GM23248 (cell line): ENCODE data around the gene ZYG11B. TPM values are rescaled to one million over a fixed set of nuclear protein-coding genes. Genes with fewer than 3 reads are reported as not detected.

Experiments
- DNase-seq: peaks from one replicate; pipeline ENCODE4 v3.0.0-alpha.2; 2015
- H2AFZ ChIP-seq: fragments of 200-600 bp; sonication (generic); 2 replicates; pipeline ENCODE4 v1.6.1; 2016; ENCODE audit warnings: antibody characterized with exemption
- H3F3A ChIP-seq: fragments of 200-600 bp; sonication (generic); 2 replicates; pipeline ENCODE4 v1.6.1; 2016; ENCODE audit warnings: mild to moderate bottlenecking, antibody characterized with exemption, mixed run types; ENCODE audit not compliant: insufficient read depth
- H3K27ac ChIP-seq: fragments of 200-600 bp; sonication (generic); 2 replicates; pipeline ENCODE4 v1.5.1; 2016; ENCODE audit warnings: mild to moderate bottlenecking
- H3K27me3 ChIP-seq: fragments of 200-600 bp; sonication (generic); replicated peaks from 2 replicates; pipeline ENCODE4 v1.6.1; 2016; ENCODE audit warnings: mild to moderate bottlenecking; ENCODE audit not compliant: insufficient read depth
- H3K36me3 ChIP-seq: fragments of 200-600 bp; sonication (generic); 2 replicates; pipeline ENCODE4 v1.6.1; 2016; ENCODE audit warnings: low read depth, mild to moderate bottlenecking
- H3K4me1 ChIP-seq: fragments of 200-600 bp; sonication (generic); 2 replicates; pipeline ENCODE4 v1.6.1; 2016; ENCODE audit warnings: mild to moderate bottlenecking; ENCODE audit not compliant: insufficient read depth
- H3K4me2 ChIP-seq: fragments of 200-600 bp; sonication (generic); one replicate; pipeline ENCODE4 v1.6.1; 2016; ENCODE audit warnings: mild to moderate bottlenecking; ENCODE audit not compliant: unreplicated experiment
- H3K4me3 ChIP-seq: fragments of 200-600 bp; sonication (generic); 2 replicates; pipeline ENCODE4 v1.5.1; 2016; ENCODE audit warnings: mild to moderate bottlenecking
- H3K79me2 ChIP-seq: fragments of 200-600 bp; sonication (generic); 2 replicates; pipeline ENCODE4 v1.6.1; 2016; ENCODE audit warnings: mild to moderate bottlenecking; ENCODE audit not compliant: insufficient read depth
- H3K9ac ChIP-seq: fragments of 200-600 bp; sonication (generic); 2 replicates; pipeline ENCODE4 v1.6.1; 2016; ENCODE audit warnings: mild to moderate bottlenecking
- H3K9me2 ChIP-seq: fragments of 200-600 bp; sonication (generic); 2 replicates; pipeline ENCODE4 v1.6.1; 2016; ENCODE audit warnings: mixed run types, mild to moderate bottlenecking, moderate library complexity; ENCODE audit not compliant: insufficient read depth
- H3K9me3 ChIP-seq: fragments of 200-600 bp; sonication (generic); one replicate; pipeline ENCODE4 v1.6.1; 2017; ENCODE audit warnings: low read depth
- H4K20me1 ChIP-seq: fragments of 200-600 bp; sonication (generic); 2 replicates; pipeline ENCODE4 v1.6.0; 2016; ENCODE audit not compliant: insufficient read depth
- EZH2 ChIP-seq: fragments of 200-600 bp; sonication (generic); IDR thresholded peaks from 2 replicates; pipeline ENCODE4 v1.6.1; 2018; ENCODE audit warnings: antibody characterized with exemption, mild to moderate bottlenecking; ENCODE audit not compliant: insufficient read depth, poor library complexity, severe bottlenecking
- EZH2phosphoT487 ChIP-seq: fragments of 200-600 bp; sonication (generic); IDR thresholded peaks from 2 replicates; pipeline ENCODE4 v1.6.1; 2018; ENCODE audit warnings: antibody characterized with exemption, moderate library complexity, mild to moderate bottlenecking, low read depth; ENCODE audit not compliant: insufficient read depth
- WGBS, 2 experiments: methylation state at CpG; one replicate each; pipeline ENCODE4 v1.1.6; 2015 to 2017; ENCODE audit warnings: low lambda C conversion rate in 2 of 2, low coverage in 1 of 2; ENCODE audit errors: missing lambda C conversion rate in 2 of 2; 5-methylcytosine and 5-hydroxymethylcytosine counted together
- in situ Hi-C: fragments of 300-500 bp; cut with MboI; formaldehyde crosslinking; loops from 2 replicates; pipeline ENCODE4 v1.15.0; 2020
- polyA plus RNA-seq: library from polyadenylated mRNA; unstranded; fragments of >200 nt; fragmentation: Nextera tagmentation; extraction: Ambion mirVana; gene quantifications from 2 replicates; pipeline ENCODE4 v1.2.1, GENCODE V29; 2016
- total RNA-seq: library from RNA; depleted of rRNA; stranded (reverse); fragments of >200 nt; shearing (Covaris generic); gene quantifications from 2 replicates; pipeline ENCODE4 v1.2.3, GENCODE V29; 2014

The ZYG11B gene
- total and polyA plus RNA-seq, 2 experiments from 2014 or later = 15.1 to 57.9 TPM

- in situ Hi-C loops = no loop called here
Measured at GRCh38 chr1:52759908-52760307, 33.7 kb downstream of the ZYG11B start.

GRCh38 chr1:52767596-52768280 lies 41.5 kb downstream of the ZYG11B start:
- no peak for DNase-seq
- H4K20me1 ChIP-seq = no peaks in the 10 kb centered on the region; the same call in 1 of the 2 replicates
- H3K9me3 ChIP-seq = no peaks in the 10 kb centered on the region
- peaks cover 70% of the 10 kb centered on the region for H3K79me2 ChIP-seq
- 79 to 85% methylated on average over 4 of the region's 4 CpGs for WGBS, 2 experiments
- H3K9me2 ChIP-seq = no peaks in the 10 kb centered on the region
- no peak for TF ChIP-seq EZH2phosphoT487
- TF ChIP-seq EZH2 = no peak
- H3F3A ChIP-seq = no peaks in the 10 kb centered on the region
- H2AFZ ChIP-seq = no peak overlapping the region
- H3K9ac ChIP-seq = no peak overlapping the region
- H3K27me3 ChIP-seq = no peaks in the 10 kb centered on the region
- H3K4me1 ChIP-seq = no peaks in the 10 kb centered on the region
- in situ Hi-C loops = no loop called here
- H3K4me2 ChIP-seq = no peak overlapping the region
- H3K36me3 ChIP-seq = peaks cover 6% of the 10 kb centered on the region
- H3K4me3 ChIP-seq = no peak overlapping the region
- no peak overlapping the region for H3K27ac ChIP-seq

More at GRCh38 chr1:52759908-52760307, 33.7 kb downstream of the ZYG11B start:
- Histone ChIP-seq H3K4me1 (no peaks in the 10 kb centered on the region), H3K9me2 (no peaks in the 10 kb centered on the region), H3K4me3 (no peak overlapping the region), H3K9me3 (no peaks in the 10 kb centered on the region), H3K9ac (no peak overlapping the region), H3K27me3 (no peaks in the 10 kb centered on the region), H4K20me1 (no peaks in the 10 kb centered on the region; the same call in 1 of the 2 replicates), H3F3A (no peaks in the 10 kb centered on the region), H3K27ac (no peak overlapping the region), H3K36me3 (peaks cover 8% of the 10 kb centered on the region; the same call in 1 of the 2 replicates), H2AFZ (no peak overlapping the region), H3K4me2 (no peak overlapping the region), H3K79me2 (peaks cover 74% of the 10 kb centered on the region)
- no peak for TF ChIP-seq EZH2
- DNase-seq = no peak
- 95% methylated on average over 10 of the region's 10 CpGs for WGBS, 2 experiments

- no peak overlapping the region for H3K4me3 ChIP-seq
- peaks cover 10% of the 10 kb centered on the region for H3K36me3 ChIP-seq
- H3F3A ChIP-seq = no peaks in the 10 kb centered on the region
- H3K9ac ChIP-seq = no peak overlapping the region
- in situ Hi-C loops = no loop called here
- no peak overlapping the region for H2AFZ ChIP-seq
- no peaks in the 10 kb centered on the region for H4K20me1 ChIP-seq
- H3K27ac ChIP-seq = no peak overlapping the region
- no peak for TF ChIP-seq EZH2
- TF ChIP-seq EZH2phosphoT487 = no peak
- peaks cover 54% of the 10 kb centered on the region for H3K79me2 ChIP-seq
- H3K9me3 ChIP-seq = no peaks in the 10 kb centered on the region
- WGBS, 2 experiments = 93 to 94% methylated on average over 4 of the region's 4 CpGs
- no peaks in the 10 kb centered on the region for H3K27me3 ChIP-seq
- no peak overlapping the region for H3K4me2 ChIP-seq
- H3K4me1 ChIP-seq = no peaks in the 10 kb centered on the region
- no peaks in the 10 kb centered on the region for H3K9me2 ChIP-seq
- DNase-seq = no peak
Measured at GRCh38 chr1:52769346-52770033, 43.2 kb downstream of the ZYG11B start.

GRCh38 chr1:52771384-52771783 lies 45.1 kb downstream of the ZYG11B start:
- TF ChIP-seq EZH2 (no peak), EZH2phosphoT487 (no peak)

More at GRCh38 chr1:52771384-52771783, 45.1 kb downstream of the ZYG11B start:
- no peak overlapping the region for H3K4me3 ChIP-seq
- in situ Hi-C loops = no loop called here
- no peaks in the 10 kb centered on the region for H3K9me3 ChIP-seq
- no peak overlapping the region for H2AFZ ChIP-seq
- no peak overlapping the region for H3K27ac ChIP-seq
- H4K20me1 ChIP-seq = no peaks in the 10 kb centered on the region
- WGBS, 2 experiments = 92 to 94% methylated on average over 7 of the region's 7 CpGs
- no peak overlapping the region for H3K4me2 ChIP-seq
- no peak overlapping the region for H3K9ac ChIP-seq
- H3K4me1 ChIP-seq = no peaks in the 10 kb centered on the region
- peaks cover 15% of the 10 kb centered on the region for H3K36me3 ChIP-seq
- H3K9me2 ChIP-seq = no peaks in the 10 kb centered on the region
- no peaks in the 10 kb centered on the region for H3F3A ChIP-seq
- no peaks in the 10 kb centered on the region for H3K27me3 ChIP-seq
- H3K79me2 ChIP-seq = peaks cover 47% of the 10 kb centered on the region
- no peak for DNase-seq
